ENCODE measurements around the gene ZNF17. TPM values are rescaled to one million over a fixed set of nuclear protein-coding genes. Genes with fewer than 3 reads are reported as not detected.

The ZNF17 gene
- total and polyA plus RNA-seq, 2 experiments from 2014 or later, result 2.6 to 10.7 TPM

DNA sequence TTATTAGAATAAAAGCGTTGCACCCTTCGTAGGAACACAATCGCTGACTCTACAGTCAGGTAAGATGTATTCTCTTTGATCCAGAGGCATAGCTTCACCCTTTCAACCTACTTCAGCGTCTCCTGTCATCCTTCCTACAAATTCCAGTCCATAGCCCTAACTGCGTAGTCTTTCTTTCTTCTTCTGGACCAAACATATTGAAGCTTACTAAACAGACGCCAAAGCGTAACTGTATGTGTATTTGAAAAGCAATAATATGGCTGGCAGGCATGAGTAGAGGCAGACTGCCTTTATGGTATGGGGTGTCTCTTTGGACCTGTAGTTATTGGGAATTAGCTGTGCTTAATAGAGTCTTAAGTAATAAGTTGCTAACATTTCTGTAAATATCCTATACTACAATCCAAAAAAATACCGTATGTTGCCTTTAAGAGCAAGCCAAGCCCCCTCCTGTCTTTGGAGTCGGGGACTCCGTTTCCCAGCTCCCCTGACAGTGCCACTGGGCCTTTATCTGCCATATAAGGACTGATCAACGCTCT is 21.7 kb upstream of the ZNF17 start:
- peak overlapping the region; percentile 71 for H3K4me2 ChIP-seq
- ATAC-seq, result no peak
- no peaks in the 10 kb centered on the region; the same call in 1 of the 2 replicates for H4K20me1 ChIP-seq (replicated peaks; ENCODE audit: insufficient read depth)
- H3K9me3 Mint-ChIP-seq, result no peaks in the 10 kb centered on the region
- H3K79me2 ChIP-seq (replicated peaks; ENCODE audit: insufficient read depth), result peaks cover 29% of the 10 kb centered on the region
- H2AFZ ChIP-seq, result peak overlapping the region; percentile 92
- H3K4me3 ChIP-seq, result peak overlapping the region; percentile 47
- peaks cover 2% of the 10 kb centered on the region for H3K27me3 Mint-ChIP-seq (ENCODE audit: insufficient read depth, low read depth, poor library complexity)
- peak overlapping the region; percentile 79 for H3K27ac Mint-ChIP-seq
- no peaks in the 10 kb centered on the region for H3F3A ChIP-seq (replicated peaks; ENCODE audit: low read depth)
- H3K4me3 Mint-ChIP-seq, result peak overlapping the region; percentile 94
- H3K4me1 ChIP-seq (ENCODE audit: insufficient read depth), result 0 out of 2 replicates have a peak, but pooled peaks cover 3% of the 10 kb centered on the region
- no peaks in the 10 kb centered on the region for H3K36me3 ChIP-seq (ENCODE audit: insufficient read depth)
- peaks cover 13% of the 10 kb centered on the region for H3K4me1 Mint-ChIP-seq
- H3K27me3 ChIP-seq (ENCODE audit: insufficient read depth), result peaks cover 5% of the 10 kb centered on the region; the same call in 1 of the 2 replicates
- no peak for TF ChIP-seq STAT1 (IDR thresholded peaks at IDR 0.05; ENCODE audit: unreplicated experiment)
- TF ChIP-seq EZH2phosphoT487 (IDR thresholded peaks at IDR 0.05; ENCODE audit: unreplicated experiment), result no peak
- no peak for TF ChIP-seq ZNF331 (CRISPR knock-in tag; IDR thresholded peaks at IDR 0.05; ENCODE audit: low read depth)
- no peak overlapping the region for H3K27ac ChIP-seq (ENCODE audit: low read depth)
- no peaks in the 10 kb centered on the region for H3K9me2 ChIP-seq (ENCODE audit: insufficient read depth)
- peak; percentile 2 for DNase-seq (ENCODE audit: low spot score)
- H3K36me3 Mint-ChIP-seq (ENCODE audit: low read depth), result no peaks in the 10 kb centered on the region

DNA sequence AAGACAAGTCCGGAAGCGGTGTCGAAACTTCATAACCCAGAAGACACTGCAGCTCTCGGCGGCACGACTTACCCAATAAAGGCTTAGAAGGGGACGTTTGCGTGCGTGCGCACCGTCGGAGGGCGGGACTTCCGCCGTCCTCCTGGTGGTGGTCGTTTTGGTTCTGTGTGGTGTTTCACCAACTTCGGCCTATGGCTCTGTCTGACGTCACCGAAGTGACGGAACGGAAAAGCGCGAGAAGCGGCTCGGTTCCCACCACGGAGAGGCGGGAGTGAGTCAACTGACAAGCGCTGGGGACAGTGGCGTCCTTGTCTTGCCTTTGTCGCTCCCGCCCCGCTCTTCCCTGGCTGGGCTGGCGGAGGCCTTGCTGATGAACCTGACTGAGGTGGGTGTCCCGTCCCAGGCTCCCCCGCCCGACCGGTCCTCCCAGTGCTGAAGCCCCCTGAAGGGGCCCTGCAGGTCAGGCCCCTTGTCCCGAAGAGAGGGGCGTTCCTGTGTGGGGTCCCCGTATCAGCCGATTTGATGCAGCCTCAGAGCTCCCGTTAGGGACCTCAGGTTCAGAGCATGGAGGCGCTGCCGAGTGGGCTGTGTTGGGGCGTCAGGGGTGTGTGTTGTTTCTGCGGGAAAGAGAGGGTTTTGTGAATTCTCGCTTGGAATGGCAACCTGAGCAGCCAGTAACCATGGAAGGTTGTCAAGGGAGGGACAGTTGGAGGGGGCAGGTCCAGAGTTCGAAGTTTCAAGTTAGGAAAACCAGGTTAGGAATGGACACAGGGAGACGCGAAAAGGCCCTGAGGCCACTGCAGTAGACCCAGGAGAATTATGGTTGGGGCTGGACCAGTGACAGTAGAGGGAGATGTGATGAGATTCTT is 21.0 kb upstream of the ZNF17 start, which contains the start of gene ZNF548:
Gene ZNF548 (plus strand): TSS at position 125 of the 869 bp plus-strand sequence. CDS start 246 bp downstream, at position 371.
- H3K79me2 ChIP-seq (replicated peaks; ENCODE audit: insufficient read depth), result peaks cover 29% of the 10 kb centered on the region
- no peaks in the 10 kb centered on the region for H3K36me3 ChIP-seq (ENCODE audit: insufficient read depth)
- H2AFZ ChIP-seq, result peak within 1 kb of the TSS; percentile 92
- Mint-ChIP-seq H3K9me3 (no peaks in the 10 kb centered on the region), H3K4me1 (peaks cover 13% of the 10 kb centered on the region), H3K27me3 (ENCODE audit: insufficient read depth, low read depth, poor library complexity) (peaks cover 2% of the 10 kb centered on the region), H3K27ac (peak within 1 kb of the TSS; percentile 92), H3K36me3 (ENCODE audit: low read depth) (no peaks in the 10 kb centered on the region), H3K4me3 (peak within 1 kb of the TSS; percentile 94)
- peak; percentile 99 for DNase-seq (ENCODE audit: low spot score)
- H3K4me2 ChIP-seq, result peak within 1 kb of the TSS; percentile 92
- no peaks in the 10 kb centered on the region for H3K9me2 ChIP-seq (ENCODE audit: insufficient read depth)
- peak within 1 kb of the TSS; percentile 61 for H3K4me3 ChIP-seq
- 0 out of 2 replicates have a peak, but pooled peaks cover 3% of the 10 kb centered on the region for H3K4me1 ChIP-seq (ENCODE audit: insufficient read depth)
- no peaks in the 10 kb centered on the region; the same call in 1 of the 2 replicates for H4K20me1 ChIP-seq (replicated peaks; ENCODE audit: insufficient read depth)
- H3F3A ChIP-seq (replicated peaks; ENCODE audit: low read depth), result no peaks in the 10 kb centered on the region
- H3K27ac ChIP-seq (ENCODE audit: low read depth), result peak within 1 kb of the TSS; percentile 73
- H3K27me3 ChIP-seq (ENCODE audit: insufficient read depth), result peaks cover 5% of the 10 kb centered on the region; the same call in 1 of the 2 replicates
- ATAC-seq, result peak; percentile 99
- TF ChIP-seq, protein P1, sequence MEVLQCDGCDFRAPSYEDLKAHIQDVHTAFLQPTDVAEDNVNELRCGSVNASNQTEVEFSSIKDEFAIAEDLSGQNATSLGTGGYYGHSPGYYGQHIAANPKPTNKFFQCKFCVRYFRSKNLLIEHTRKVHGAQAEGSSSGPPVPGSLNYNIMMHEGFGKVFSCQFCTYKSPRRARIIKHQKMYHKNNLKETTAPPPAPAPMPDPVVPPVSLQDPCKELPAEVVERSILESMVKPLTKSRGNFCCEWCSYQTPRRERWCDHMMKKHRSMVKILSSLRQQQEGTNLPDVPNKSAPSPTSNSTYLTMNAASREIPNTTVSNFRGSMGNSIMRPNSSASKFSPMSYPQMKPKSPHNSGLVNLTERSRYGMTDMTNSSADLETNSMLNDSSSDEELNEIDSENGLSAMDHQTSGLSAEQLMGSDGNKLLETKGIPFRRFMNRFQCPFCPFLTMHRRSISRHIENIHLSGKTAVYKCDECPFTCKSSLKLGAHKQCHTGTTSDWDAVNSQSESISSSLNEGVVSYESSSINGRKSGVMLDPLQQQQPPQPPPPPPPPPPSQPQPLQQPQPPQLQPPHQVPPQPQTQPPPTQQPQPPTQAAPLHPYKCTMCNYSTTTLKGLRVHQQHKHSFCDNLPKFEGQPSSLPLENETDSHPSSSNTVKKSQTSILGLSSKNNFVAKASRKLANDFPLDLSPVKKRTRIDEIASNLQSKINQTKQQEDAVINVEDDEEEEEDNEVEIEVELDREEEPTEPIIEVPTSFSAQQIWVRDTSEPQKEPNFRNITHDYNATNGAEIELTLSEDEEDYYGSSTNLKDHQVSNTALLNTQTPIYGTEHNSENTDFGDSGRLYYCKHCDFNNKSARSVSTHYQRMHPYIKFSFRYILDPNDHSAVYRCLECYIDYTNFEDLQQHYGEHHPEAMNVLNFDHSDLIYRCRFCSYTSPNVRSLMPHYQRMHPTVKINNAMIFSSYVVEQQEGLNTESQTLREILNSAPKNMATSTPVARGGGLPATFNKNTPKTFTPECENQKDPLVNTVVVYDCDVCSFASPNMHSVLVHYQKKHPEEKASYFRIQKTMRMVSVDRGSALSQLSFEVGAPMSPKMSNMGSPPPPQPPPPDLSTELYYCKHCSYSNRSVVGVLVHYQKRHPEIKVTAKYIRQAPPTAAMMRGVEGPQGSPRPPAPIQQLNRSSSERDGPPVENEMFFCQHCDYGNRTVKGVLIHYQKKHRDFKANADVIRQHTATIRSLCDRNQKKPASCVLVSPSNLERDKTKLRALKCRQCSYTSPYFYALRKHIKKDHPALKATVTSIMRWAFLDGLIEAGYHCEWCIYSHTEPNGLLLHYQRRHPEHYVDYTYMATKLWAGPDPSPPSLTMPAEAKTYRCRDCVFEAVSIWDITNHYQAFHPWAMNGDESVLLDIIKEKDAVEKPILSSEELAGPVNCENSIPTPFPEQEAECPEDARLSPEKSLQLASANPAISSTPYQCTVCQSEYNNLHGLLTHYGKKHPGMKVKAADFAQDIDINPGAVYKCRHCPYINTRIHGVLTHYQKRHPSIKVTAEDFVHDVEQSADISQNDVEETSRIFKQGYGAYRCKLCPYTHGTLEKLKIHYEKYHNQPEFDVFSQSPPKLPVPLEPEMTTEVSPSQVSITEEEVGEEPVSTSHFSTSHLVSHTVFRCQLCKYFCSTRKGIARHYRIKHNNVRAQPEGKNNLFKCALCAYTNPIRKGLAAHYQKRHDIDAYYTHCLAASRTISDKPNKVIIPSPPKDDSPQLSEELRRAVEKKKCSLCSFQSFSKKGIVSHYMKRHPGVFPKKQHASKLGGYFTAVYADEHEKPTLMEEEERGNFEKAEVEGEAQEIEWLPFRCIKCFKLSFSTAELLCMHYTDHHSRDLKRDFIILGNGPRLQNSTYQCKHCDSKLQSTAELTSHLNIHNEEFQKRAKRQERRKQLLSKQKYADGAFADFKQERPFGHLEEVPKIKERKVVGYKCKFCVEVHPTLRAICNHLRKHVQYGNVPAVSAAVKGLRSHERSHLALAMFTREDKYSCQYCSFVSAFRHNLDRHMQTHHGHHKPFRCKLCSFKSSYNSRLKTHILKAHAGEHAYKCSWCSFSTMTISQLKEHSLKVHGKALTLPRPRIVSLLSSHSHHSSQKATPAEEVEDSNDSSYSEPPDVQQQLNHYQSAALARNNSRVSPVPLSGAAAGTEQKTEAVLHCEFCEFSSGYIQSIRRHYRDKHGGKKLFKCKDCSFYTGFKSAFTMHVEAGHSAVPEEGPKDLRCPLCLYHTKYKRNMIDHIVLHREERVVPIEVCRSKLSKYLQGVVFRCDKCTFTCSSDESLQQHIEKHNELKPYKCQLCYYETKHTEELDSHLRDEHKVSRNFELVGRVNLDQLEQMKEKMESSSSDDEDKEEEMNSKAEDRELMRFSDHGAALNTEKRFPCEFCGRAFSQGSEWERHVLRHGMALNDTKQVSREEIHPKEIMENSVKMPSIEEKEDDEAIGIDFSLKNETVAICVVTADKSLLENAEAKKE (CRISPR knock-in tag; IDR thresholded peaks at IDR 0.05), result no peak
- peak; percentile 98 for TF ChIP-seq CREB1 (CRISPR knock-in tag; IDR thresholded peaks at IDR 0.05; ENCODE audit: low read depth)
- no peak for TF ChIP-seq ZNF331 (CRISPR knock-in tag; IDR thresholded peaks at IDR 0.05; ENCODE audit: low read depth)
- TF ChIP-seq ZNF114 (CRISPR knock-in tag; IDR thresholded peaks at IDR 0.05), result no peak
- TF ChIP-seq REST (IDR thresholded peaks at IDR 0.05; ENCODE audit: unreplicated experiment), result no peak
- peak; percentile 97 for TF ChIP-seq ETS1 (IDR thresholded peaks at IDR 0.05)
- TF ChIP-seq POLR2AphosphoS5 (IDR thresholded peaks at IDR 0.05; ENCODE audit: low read depth), result peak; percentile 69

Measured in GM23338 (cell line).